GM21528 (cell line): ENCODE data around the gene MROH2A.
"Not testable (repeated sequence)": the region's sequence is repeated elsewhere in the genome, so short reads cannot be mapped to it uniquely, and the experiment has no call there.

ENCODE experiments used
- ATAC-seq: cut with Tn5 transposase; IDR thresholded peaks from one replicate; pipeline ENCODE4 v1.9.1; 2021; ENCODE audit warnings: mild to moderate bottlenecking, moderate library complexity; ENCODE audit not compliant: unreplicated experiment, low FRiP score

MROH2A gene, protein sequence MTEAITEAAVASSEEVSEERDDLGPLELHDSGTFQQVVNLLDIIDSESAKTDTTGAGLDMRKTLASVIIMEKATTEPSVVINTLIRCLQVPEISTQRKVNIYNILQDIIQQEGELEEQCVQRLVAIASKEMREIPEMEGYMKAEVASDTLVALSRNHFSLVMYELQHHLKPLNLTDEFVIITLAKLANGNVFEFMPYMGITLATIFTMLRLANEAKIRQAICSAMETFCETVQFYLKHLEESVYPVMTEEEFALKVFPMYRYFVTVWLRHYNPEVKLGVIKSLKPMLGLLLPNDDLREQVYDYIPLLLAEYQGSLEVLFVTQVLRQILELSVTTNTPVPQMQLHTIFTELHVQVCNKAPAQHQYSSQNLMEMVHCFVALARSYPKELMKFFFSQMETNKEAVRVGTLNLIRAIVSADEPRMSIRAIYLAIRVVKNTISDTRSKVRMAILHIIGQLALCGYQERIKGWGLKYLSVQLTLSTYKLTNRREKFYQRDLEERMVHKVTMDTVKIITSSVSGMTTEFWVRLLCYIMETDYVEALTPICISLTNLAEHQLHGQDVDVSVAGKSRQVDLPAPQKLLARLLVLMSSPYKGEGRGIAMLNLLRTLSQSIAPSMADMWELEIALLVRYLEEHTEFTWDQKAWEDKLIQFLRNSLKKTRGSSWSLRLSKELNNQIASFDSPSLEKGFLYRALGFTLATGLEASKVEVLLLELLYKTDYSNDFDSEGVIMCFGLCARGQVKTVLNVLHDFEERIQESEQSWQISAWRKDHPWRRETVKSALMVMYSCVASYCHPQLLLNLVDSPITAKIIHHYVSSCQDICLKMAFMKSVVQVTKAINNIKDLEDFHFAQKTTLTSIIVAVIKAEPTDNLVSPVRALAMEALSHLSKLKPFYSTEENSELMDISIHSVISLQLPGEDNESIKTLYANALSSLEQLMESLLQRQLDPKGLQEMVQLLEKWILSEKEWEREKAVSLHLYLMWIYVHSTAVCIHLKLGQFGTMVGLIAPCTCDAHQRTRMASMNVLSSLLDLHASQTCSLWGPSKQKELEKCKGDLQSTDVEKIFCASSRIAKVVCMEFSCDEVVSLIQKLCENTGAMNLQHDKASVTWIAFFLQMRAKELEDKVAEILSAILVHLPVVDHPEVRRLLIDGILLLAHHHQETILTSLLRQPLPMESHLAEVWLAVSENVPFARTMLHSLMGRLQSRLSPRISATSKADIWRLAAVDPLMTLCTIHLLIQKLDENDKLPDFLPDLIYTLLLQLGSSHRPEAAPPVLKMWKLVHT (N-terminal part only)

DNA sequence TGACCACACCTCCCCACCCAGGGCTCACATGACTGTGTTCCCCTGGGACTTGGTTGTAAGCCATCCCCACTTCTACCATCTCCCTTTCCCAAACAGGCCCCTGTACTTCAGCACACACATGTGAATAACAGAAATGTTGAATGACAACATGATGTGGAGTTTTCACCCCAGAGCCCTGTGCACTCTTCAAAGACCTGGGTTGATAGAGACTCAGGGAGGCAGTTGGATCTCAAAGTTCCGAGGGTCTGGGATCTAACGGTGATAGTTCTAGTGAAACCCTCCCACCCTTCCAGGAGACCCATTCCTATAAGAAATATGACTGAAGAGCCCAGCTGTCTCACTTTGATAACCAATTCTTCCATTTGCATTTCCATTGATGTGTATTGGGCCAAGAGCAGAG lies at the start of gene MROH2A:
TSS of gene MROH2A (plus strand) at position 301 of the 400 bp plus-strand sequence. CDS start 1,029 bp downstream, outside the sequence.
- no peak for ATAC-seq

DNA sequence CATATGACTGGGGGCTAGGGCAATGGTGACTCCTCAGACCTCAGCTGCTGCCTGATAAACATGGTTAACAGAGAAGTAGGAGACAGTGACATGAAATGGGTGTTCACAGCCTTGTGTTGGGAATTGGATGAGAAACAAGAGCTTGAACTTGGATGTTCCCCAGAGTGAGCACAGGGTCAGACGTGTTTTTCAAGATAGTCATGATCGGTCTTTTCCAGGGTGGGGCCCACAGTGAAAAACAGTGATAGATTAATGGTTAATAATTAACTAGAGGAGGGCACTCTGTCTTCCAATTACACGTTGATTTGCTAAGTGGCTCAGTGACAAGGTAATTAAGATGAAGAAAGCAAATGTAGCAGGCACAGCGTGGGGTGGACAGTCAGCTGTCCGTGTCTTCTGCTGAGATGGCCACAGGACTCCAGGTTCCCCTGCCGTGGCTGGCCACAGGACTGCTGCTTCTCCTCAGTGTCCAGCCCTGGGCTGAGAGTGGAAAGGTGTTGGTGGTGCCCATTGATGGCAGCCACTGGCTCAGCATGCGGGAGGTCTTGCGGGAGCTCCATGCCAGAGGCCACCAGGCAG lies 49.3 kb upstream of the MROH2A start, which contains the start of gene UGT1A3:
TSS of gene UGT1A3 (plus strand) at position 320 of the 579 bp plus-strand sequence. CDS start at position 405, 85 bp downstream.
- no peak for ATAC-seq

DNA sequence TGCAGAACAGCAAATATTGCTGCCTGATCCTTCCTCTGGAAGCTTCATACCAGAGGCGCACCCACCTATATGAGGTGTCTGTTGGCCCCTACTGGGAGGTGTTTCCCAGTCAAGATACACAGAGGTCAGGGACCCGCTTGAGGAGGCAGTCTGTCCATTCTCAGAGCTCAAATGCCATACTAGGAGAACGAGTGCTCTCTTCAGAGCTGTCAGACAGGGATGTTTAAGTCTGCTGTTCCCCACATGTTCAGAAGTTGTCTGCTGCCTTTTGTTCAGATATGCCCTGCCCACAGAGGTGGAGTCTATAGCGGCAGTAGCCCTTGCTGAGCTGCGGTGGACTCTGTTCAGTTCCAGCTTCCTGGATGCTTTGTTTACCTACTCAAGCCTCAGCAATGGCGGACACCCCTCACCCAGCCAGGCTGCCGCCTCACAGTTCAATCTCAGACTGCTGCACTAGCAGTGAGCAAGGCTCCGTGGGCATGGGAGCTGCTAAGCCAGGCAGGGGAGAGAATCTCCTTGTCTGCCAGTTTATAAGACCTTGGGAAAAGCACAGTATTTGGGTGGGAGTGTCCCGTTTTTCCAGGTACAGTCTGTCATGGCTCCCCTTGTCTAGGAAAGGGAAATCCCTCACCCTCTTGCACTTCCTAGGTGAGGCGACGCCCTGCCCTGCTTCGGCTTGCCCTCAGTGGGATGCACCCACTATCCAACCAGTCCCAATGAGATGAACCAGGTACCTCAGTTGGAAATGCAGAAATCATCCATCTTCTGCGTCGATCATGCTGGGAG lies 41.1 kb upstream of the MROH2A start:
- ATAC-seq = not testable (repeated sequence)

DNA sequence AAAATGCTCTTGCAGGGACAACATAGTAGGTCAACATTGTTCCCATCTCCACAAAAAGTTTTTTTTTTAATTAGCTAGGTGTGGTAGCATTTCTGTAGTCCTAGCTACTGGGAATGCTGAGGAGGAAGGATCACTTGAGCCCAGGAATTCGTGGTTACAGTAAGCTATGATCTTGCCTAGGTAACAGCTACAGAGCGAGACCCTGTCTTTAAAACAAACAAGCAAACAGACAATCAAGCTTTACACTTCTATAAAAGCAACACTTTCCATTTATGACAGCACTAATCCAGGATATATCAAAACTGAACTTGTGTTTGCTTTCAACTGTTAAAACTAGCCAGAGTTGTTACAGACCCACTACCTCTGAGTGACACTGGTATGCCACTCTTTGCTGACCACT lies 37.3 kb upstream of the MROH2A start:
- no peak for ATAC-seq

DNA sequence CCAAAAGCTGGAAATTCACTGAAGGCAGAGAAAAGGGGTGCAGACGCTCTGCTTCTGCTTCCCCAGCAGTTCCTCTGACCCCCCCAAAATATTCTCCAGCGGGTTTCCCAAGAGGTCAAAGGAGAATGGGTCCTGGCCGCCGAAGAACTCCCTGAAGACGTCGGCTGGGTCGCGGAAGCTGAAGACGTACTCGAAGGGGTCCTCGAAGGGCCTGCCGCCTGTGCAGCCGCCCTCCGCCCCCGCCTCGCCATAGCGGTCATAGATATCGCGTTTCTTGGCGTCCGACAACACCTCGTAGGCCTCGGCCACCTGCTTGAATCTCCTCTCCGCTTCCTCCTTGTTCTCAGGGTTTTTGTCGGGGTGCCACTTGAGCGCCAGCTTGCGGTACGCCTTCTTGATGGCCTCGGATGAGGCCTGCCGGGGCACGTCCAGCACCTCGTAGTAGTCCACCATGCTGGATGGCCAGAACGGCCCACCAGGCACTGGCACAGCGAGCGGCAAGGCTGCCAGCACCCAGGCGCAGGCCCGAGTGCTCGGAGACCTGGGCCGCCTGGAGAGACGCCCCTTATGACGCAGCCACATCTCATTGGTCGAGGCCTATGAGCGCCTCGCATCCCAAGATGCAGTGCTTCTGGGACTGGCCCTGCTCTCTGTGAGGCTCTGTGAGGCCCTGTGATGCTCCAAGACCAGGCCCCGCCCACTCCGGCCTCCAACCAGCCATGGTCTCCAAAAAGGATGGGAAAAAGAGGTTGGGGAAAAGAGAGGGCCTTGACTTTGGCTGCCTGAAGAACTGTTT lies 34.5 kb upstream of the MROH2A start:
- no peak for ATAC-seq

DNA sequence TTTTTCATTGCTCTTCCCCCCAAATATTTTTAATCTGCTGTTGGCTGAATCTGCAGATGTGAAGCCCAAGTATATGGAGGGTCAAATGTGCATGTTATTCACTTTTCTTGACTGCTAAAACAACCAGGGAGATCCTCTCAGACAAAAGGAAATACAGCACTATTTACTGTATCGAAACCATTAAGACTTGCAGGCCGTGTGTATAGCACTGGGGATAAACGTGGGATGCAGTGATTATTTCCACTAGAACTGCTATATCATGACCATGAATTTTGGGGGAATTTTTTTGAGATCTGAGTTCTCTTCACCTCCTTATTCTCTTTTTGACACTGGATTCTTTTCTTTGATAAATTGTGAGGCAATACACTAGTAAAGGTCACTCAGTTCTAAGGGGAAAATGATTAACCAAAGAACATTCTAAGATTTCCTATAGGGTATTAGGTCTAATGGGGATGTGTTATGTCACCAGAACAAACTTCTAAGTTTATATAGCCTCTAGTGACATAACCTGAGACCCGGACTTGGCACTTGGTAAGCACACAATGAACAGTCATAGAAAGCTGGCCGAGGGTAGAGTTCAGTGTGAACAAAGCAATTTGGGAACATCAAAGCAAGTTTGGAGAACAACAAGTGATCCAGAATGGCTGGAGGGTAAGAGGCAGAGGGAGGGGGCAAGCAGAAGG lies 32.9 kb upstream of the MROH2A start:
- no peak for ATAC-seq

DNA sequence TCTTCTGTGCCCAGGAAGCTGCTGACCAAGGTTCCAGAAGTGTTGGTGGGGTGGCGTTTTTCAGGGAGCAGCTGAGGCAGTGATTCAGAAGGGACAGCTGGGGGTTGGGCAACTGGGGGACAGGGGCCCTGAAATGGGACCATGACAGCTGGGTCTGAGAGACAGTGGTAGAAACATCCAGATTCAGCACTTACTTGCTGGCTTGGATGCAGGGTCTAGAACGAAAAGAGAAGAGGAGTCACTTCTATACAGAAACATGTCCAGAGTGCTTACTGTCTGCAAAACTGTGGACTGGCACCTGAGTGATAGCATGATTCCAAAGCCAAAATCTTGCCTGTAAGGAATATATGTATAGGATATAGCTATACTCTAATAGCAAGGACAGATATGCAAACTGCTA lies 32.3 kb upstream of the MROH2A start:
- ATAC-seq = not testable (repeated sequence)

DNA sequence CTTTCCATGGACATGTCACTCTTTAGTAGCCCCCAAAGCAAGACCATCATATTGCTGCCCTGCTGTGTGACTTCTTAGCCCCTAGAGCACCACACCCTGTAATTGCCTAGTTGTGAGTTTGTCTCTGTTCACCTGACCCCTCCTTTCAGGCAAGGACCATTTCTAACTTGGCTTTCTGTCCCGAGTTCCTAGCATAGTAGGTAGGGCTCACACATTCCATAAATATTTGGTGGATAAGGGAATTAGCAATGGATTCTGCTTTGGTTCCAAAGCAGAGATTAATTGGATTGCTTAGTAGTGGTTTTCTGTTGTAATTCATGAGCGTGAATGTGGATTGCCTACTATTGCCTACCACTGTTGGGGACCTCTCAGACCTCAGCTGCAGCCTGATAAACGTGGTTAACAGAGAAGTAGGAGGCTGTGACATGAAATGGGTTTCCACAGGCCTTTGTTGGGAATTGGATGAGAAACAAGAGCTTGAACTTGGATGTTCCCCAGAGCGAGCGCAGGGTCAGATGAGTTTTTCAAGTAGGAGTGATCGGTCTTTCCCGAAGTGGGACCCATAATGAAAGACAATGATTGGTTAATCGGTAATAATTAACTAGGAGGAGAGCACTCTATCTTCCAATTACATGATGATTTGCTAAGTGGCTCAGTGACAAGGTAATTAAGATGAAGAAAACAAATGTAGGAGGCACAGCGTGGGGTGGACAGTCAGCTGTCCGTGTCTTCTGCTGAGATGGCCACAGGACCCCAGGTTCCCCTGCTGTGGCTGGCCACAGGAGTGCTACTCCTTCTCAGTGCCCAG lies 31.5 kb upstream of the MROH2A start:
- no peak for ATAC-seq

DNA sequence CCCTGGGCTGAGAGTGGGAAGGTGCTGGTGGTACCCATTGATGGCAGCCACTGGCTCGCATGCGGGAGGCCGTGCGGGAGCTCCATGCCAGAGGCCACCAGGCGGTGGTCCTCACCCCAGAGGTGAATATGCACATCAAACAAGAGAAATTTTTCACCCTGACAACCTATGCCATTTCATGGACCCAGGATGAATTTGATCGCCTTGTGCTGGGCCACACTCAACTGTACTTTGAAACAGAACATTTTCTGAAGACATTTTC lies 30.9 kb upstream of the MROH2A start:
- ATAC-seq = no peak

DNA sequence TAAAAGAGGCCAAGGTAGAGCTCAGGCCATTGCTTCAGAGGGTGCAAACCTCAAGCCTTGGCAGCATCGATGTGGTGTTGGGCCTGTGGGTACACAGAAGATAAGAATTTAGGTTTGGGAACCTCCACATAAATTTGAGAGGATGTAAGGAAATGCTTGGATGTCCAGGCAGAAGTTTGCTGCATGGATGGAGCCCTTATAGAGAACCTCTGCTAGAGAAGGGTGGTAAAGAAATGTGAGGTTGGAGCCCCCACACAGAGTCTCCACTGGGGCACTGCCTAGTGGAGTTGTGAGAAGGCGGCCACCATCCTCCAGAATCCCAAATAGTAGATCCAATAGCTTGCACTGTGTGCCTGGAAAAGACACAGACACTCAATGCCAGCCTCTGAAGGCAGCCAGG lies 27.4 kb upstream of the MROH2A start:
- ATAC-seq = not testable (repeated sequence)

DNA sequence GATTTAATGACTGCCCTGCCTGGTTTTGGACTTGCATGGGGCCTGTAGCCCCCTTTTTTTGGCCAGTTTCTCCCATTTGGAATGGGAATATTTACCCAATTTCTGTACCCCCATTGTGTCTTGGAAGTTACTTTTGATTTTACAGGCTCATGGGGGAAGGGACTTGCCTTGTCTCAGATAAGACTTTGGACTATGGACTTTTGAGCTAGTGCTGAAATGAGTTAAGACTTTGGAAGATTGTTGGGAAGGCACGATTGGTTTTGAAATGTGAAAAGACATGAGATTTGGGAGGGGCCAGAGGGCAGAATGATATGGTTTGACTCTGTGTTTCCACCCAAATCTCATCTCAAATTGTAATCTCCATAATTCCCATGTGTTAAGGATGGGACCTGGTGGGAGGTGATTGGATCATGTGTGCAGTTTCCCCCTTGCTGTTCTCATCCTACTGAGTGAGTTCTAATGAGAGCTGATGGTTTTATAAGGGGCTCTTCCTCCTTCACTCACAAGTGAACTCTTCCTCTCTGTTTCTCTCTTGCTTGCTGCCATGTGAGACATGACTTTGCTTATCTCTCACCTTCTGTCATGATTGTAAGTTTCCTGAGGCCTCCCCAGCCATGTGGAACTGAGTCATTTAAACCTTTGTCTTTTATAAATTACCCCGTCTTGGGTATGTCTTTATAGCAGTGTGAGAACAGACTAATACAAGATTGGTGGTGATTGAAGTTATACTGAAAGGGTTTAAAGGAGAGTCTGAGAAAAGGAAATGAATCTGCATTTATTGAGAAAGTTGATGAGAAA lies 26.7 kb upstream of the MROH2A start:
- ATAC-seq = not testable (repeated sequence)

DNA sequence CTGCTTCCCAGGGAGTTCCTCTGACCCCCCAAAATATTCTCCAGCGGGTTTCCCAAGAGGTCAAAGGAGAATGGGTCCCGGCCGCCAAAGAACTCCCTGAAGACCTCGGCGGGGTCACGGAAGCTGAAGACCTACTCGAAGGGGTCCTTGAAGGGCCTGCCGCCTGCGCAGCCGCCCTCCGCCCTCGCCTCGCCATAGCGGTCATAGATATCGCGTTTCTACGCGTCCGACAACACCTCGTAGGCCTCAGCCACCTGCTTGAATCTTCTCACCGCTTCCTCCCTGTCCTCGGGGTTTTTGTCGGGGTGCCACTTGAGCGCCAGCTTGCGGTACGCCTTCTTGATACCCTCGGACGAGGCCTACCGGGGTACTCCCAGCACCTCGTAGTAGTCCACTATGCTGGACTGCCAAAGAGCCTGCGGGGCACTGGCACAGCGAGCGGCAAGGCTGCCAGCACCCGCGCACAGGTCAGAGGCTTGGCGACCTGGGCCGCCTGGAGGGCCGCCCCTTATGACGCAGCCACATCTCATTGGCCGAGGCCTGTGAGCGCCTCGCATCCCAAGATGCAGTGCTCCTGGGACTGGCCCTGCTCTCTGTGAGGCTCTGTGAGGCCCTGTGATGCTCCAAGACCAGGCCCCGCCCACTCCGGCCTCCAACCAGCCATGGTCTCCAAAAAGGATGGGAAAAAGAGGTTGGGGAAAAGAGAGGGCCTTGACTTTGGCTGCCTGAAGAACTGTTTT lies 23.1 kb upstream of the MROH2A start:
- ATAC-seq = no peak

DNA sequence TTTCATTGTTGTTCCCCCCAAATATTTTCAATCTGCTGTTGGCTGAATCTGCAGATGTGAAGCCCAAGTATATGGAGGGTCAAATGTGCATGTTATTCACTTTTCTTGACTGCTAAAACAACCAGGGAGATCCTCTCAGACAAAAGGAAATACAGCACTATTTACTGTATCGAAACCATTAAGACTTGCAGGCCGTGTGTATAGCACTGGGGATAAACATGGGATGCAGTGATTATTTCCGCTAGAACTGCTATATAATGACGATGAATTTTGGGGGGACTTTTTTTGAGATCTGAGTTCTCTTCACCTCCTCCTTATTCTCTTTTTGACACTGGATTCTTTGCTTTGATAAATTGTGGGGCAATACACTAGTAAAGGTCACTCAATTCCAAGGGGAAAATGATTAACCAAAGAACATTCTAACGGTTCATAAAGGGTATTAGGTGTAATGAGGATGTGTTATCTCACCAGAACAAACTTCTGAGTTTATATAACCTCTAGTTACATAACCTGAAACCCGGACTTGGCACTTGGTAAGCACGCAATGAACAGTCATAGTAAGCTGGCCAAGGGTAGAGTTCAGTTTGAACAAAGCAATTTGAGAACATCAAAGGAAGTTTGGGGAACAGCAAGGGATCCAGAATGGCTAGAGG lies 21.6 kb upstream of the MROH2A start:
- ATAC-seq = no peak

DNA sequence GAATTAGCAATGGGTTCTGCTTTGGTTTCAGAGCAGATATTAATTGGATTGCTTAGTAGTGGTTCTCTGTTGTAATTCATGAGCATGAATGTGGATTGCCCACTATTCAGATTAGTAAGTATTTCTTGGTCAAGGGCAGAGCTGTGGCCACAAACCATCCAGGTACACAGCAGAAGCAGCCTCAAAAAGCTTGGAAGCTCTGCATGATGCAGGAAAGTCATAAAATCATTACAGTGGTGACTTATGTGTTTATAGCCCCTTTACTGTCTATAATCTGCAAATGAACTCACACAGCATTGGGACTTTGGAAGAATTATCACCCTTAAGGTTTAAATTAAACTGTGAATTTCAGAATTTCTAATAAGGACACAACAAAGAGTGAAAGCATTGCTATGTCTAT lies 20.0 kb upstream of the MROH2A start:
- no peak for ATAC-seq

DNA sequence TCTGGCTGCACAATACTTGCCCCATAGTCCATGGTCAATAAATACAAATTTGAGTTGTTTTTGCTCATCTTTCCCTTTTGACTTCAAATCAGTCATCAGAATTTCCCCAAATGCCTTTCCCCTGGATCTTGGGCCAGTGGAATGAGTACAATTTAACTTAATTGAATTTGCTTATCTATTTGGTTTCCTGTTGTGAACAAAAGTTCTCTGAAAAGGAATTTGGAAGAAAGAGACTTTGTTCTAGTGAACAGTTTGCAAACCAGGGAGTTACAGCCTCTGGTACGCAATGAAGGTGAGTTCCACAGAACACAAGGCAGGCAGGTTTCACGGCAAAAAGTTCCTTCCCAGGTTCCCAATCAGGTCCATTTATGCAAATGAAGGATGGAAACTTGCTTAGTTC lies 19.3 kb upstream of the MROH2A start:
- ATAC-seq = no peak

DNA sequence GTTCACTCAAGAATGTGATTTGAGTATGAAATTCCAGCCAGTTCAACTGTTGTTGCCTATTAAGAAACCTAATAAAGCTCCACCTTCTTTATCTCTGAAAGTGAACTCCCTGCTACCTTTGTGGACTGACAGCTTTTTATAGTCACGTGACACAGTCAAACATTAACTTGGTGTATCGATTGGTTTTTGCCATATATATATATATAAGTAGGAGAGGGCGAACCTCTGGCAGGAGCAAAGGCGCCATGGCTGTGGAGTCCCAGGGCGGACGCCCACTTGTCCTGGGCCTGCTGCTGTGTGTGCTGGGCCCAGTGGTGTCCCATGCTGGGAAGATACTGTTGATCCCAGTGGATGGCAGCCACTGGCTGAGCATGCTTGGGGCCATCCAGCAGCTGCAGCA lies 18.1 kb upstream of the MROH2A start, which contains the start of gene UGT1A1:
TSS of gene UGT1A1 (plus strand) at position 228 of the 400 bp plus-strand sequence. CDS start at position 246, 18 bp downstream.
- ATAC-seq = no peak
